ENCODE measurements around the gene TECPR2.
A peak's percentile ranks its signal among the peaks of the same experiment; 100 is the strongest.
"Not testable (repeated sequence)": the region's sequence is repeated elsewhere in the genome, so short reads cannot be mapped to it uniquely, and the experiment has no call there.

TECPR2 gene

DNA sequence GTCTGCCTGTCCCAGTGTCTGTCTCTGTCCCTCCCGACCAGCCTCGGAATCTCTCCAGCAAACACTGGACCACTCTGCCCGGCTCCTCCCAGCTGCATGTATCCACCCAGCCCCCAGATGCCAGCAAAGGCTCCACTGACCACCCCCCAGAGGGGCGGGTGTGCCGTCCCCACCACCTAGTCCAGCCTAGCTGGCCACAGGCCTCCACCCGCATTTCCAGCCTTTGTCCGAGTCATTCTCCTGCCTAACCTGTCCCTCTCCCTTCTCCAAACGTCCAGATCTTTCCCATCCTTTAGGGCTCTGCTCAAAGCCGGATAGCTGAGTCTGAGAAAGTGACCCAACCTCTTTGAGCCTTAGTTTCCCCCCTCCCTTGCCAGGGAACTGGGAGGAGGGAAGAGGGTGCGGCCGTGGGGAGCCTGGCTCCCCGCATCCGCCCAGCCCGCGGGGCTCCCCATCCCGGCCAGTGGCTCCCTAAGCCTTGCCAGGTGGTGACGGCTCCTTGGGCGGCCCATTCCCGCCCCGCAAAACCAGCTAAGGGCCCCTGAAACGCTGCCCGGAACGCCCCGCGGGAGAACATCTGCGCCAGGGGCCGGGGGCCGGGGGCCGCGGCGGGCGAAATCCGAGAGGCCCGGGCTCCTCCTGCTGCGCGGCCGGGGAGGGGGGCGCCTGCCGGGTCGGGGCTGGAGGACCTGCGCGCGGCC lies 181.5 kb downstream of the TECPR2 start:
- DNase-seq (ENCODE audit: extremely low read depth, low read depth): no peak
- TF ChIP-seq, protein P1, sequence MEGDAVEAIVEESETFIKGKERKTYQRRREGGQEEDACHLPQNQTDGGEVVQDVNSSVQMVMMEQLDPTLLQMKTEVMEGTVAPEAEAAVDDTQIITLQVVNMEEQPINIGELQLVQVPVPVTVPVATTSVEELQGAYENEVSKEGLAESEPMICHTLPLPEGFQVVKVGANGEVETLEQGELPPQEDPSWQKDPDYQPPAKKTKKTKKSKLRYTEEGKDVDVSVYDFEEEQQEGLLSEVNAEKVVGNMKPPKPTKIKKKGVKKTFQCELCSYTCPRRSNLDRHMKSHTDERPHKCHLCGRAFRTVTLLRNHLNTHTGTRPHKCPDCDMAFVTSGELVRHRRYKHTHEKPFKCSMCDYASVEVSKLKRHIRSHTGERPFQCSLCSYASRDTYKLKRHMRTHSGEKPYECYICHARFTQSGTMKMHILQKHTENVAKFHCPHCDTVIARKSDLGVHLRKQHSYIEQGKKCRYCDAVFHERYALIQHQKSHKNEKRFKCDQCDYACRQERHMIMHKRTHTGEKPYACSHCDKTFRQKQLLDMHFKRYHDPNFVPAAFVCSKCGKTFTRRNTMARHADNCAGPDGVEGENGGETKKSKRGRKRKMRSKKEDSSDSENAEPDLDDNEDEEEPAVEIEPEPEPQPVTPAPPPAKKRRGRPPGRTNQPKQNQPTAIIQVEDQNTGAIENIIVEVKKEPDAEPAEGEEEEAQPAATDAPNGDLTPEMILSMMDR (IDR thresholded peaks at IDR 0.05; ENCODE audit: low read depth, low read length): no peak

DNA sequence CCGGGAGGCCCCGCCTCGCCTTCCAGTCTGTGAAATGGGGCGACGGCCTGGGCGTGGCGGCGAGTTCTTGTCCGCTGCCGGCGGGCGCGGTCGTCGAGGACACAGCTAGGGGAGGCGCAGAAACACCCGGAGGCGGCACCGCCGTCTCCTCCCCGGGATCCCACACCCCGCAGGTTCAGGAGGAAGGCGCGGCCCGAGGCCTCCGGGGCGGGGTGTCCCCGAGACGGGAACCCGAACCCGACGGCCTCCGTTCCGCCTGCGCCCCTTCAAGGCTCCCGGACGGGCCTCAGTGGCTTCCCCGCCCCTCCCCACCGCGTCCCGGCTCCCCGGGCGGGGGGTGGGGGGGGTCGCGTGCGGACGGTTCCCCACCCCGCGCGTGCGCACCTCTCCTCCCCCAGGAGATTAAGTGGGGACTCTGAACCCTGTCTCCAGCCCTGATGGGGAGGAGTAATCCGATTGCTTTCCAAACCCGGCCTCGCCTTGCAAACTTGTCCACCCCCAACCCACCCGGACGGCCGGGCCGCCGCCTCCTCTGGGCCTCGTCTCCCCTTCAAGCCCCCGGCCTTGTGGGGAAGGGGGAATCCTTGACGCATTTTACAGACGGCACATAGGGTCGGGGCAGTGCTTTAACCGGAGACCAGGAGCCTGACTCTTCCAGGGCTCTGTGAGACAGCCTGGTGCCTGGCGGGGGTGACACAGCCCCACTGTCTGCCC lies 182.2 kb downstream of the TECPR2 start:
- TF ChIP-seq, protein P1 (IDR thresholded peaks at IDR 0.05; ENCODE audit: low read depth, low read length): no peak
- no peak for DNase-seq (ENCODE audit: extremely low read depth, low read depth)

- no peak for DNase-seq (ENCODE audit: extremely low read depth, low read depth)
- TF ChIP-seq, protein P1 (IDR thresholded peaks at IDR 0.05; ENCODE audit: low read depth, low read length): peak; percentile 5
Measured at GRCh38 chr14:102545461-102546265, 182.9 kb downstream of the TECPR2 start.

GRCh38 chr14:102548616-102549240 lies 186.0 kb downstream of the TECPR2 start:
- no peak for DNase-seq (ENCODE audit: extremely low read depth, low read depth)

GRCh38 chr14:102550927-102551401 lies 188.2 kb downstream of the TECPR2 start:
- not testable (repeated sequence) for DNase-seq (ENCODE audit: extremely low read depth, low read depth)

More at GRCh38 chr14:102548616-102549240, 186.0 kb downstream of the TECPR2 start:
- TF ChIP-seq, protein P1 (IDR thresholded peaks at IDR 0.05; ENCODE audit: low read depth, low read length): no peak
